Stomach (tissue), 19 donors: ENCODE measurements around the gene HINT1. TPM values are rescaled to one million over a fixed set of nuclear protein-coding genes. Genes with fewer than 3 reads are reported as not detected.

Experiments
- DNase-seq, 2 donors: peaks; one replicate each; pipeline versions ENCODE4 v3.0.0 to v3.0.0-alpha.2; 2013 to 2019
- H3K27ac ChIP-seq, 5 donors: fragments of 200-600 bp in 4 of 5; sonication (generic) in 4 of 5; one replicate each; pipeline ENCODE4 v1.5.1; 2013 to 2019; ENCODE audit warnings: mild to moderate bottlenecking in 1 of 5, moderate library complexity in 1 of 5
- H3K27me3 ChIP-seq, 3 donors: fragments of 200-600 bp; sonication (generic); one replicate each; pipeline ENCODE4 v1.5.1; 2017 to 2019; ENCODE audit warnings: mixed run types in 1 of 3
- H3K36me3 ChIP-seq, 4 donors: fragments of 200-600 bp; sonication (generic); 1 replicate in 3 of 4; 2 replicates in 1 of 4; pipeline ENCODE4 v1.5.1; 2016 to 2019
- H3K4me1 ChIP-seq, 4 donors: fragments of 200-600 bp; sonication (generic); one replicate each; pipeline ENCODE4 v1.5.1; 2016 to 2019
- H3K4me3 ChIP-seq, 4 donors: fragments of 200-600 bp; sonication (generic) in 3 of 4; one replicate each; pipeline ENCODE4 v1.5.1; 2016 to 2019; ENCODE audit warnings: mild to moderate bottlenecking in 1 of 4
- H3K9me3 ChIP-seq, 4 donors: fragments of 200-600 bp; sonication (generic); one replicate each; pipeline ENCODE4 v1.5.1; 2016 to 2019
- EP300 ChIP-seq: sonication (generic); formaldehyde crosslinking; IDR thresholded peaks from one replicate; pipeline ENCODE4 v1.6.1; 2017; ENCODE audit warnings: antibody characterized with exemption
- POLR2A ChIP-seq, 4 donors: fragments of 450-650 bp; IDR thresholded peaks; one replicate each; pipeline ENCODE4 v1.6.1; 2016; ENCODE audit warnings: antibody characterized with exemption in 4 of 4, control low read depth in 2 of 4, mild to moderate bottlenecking in 1 of 4, moderate library complexity in 1 of 4
- POLR2AphosphoS5 ChIP-seq, 3 donors: sonication (generic); formaldehyde crosslinking; IDR thresholded peaks; one replicate each; pipeline ENCODE4 v1.6.1; 2016; ENCODE audit warnings: antibody characterized with exemption in 3 of 3
- WGBS, 5 donors: extraction: QIAGEN DNeasy Blood & Tissue Kit in 3 of 5; methylation state at CpG; one replicate each; pipeline versions ENCODE4 v1.1.5 to v1.1.7; 2013 to 2018; 5-methylcytosine and 5-hydroxymethylcytosine counted together
- intact Hi-C: fragments of 100-400 bp; cut with DNase I; formaldehyde crosslinking; loops from one replicate; pipeline ENCODE4 v1.15.1; 2023; ENCODE audit warnings: low total_unique reads
- long read RNA-seq, 10 donors: transcript quantifications; one replicate each; lab custom pipeline, GENCODE V29; 2026
- polyA plus RNA-seq, 3 donors: library from polyadenylated mRNA; stranded (reverse); fragments of 200-250 nt; gene quantifications; one replicate each; pipeline ENCODE4 v1.2.3, GENCODE V29; 2013
- total RNA-seq, 5 donors: library from RNA; depleted of rRNA; stranded (reverse); fragments of >200 nt; gene quantifications; one replicate each; pipeline versions ENCODE4 v1.1.0 to v1.2.3, GENCODE V29; 2014 to 2016
- TF ChIP-seq, protein P1 (sequence below), 7 experiments: fragments of 450-650 bp in 4 of 7; fragments of 200-600 bp in 3 of 7; sonication (generic) in 3 of 7; IDR thresholded peaks; one replicate each; pipeline ENCODE4 v1.5.1; 2016 to 2019; ENCODE audit warnings: antibody characterized with exemption in 7 of 7, control low read depth in 2 of 7, mild to moderate bottlenecking in 1 of 7
- donor health status: healthy with polysubstance abuse.
- donor health status: Bipolar disorder and iron deficiency.
- donor health status: healthy.

HINT1 gene
- total RNA-seq (100 to 1,000 TPM; 120 to 683 (median 168) TPM), polyA plus RNA-seq (100 to 1,000 TPM; 270 to 325 (median 303) TPM)
- long read RNA-seq, donor 1, transcript HINT1-201 (3 exons, 1,081 nt) = major isoform, 99 of 116 reads
- long read RNA-seq, donor 1, partial matches to known transcripts = 5 of 116 reads
- long read RNA-seq, donor 1, other reads (novel, unspliced or antisense) = 7 of 116 reads
- long read RNA-seq, donor 2, transcript HINT1-209 (3 exons, 656 nt) = minor isoform, 5 of 168 reads
- long read RNA-seq, donor 2, transcript HINT1-201 (3 exons, 1,081 nt) = major isoform, 152 of 168 reads
- long read RNA-seq, donor 2, partial matches to known transcripts = 5 of 168 reads
- long read RNA-seq, donor 2, other reads (novel, unspliced or antisense) = 5 of 168 reads
- long read RNA-seq, donor 3, transcript HINT1-201 (3 exons, 1,081 nt) = major isoform, 137 of 176 reads
- long read RNA-seq, donor 3, partial matches to known transcripts = 23 of 176 reads
- long read RNA-seq, donor 3, other reads (novel, unspliced or antisense) = 14 of 176 reads
- long read RNA-seq, donor 4, transcript HINT1-201 (3 exons, 1,081 nt) = major isoform, 27 of 32 reads
- long read RNA-seq, donor 4, partial matches to known transcripts = 0 of 32 reads
- long read RNA-seq, donor 4, other reads (novel, unspliced or antisense) = 0 of 32 reads
- long read RNA-seq, donor 5, transcript HINT1-201 (3 exons, 1,081 nt) = major isoform, 213 of 262 reads
- long read RNA-seq, donor 5, partial matches to known transcripts = 24 of 262 reads
- long read RNA-seq, donor 5, other reads (novel, unspliced or antisense) = 18 of 262 reads
- long read RNA-seq, donor 6, transcript HINT1-209 (3 exons, 656 nt) = minor isoform, 15 of 435 reads
- long read RNA-seq, donor 6, transcript HINT1-201 (3 exons, 1,081 nt) = major isoform, 352 of 435 reads
- long read RNA-seq, donor 6, partial matches to known transcripts = 52 of 435 reads
- long read RNA-seq, donor 6, other reads (novel, unspliced or antisense) = 11 of 435 reads
- long read RNA-seq, donor 7, transcript HINT1-209 (3 exons, 656 nt) = minor isoform, 9 of 318 reads
- long read RNA-seq, donor 7, transcript HINT1-201 (3 exons, 1,081 nt) = major isoform, 247 of 318 reads
- long read RNA-seq, donor 7, partial matches to known transcripts = 45 of 318 reads
- long read RNA-seq, donor 7, other reads (novel, unspliced or antisense) = 13 of 318 reads
- long read RNA-seq, donor 8, transcript HINT1-204 (2 exons, 681 nt) = minor isoform, 6 of 301 reads
- long read RNA-seq, donor 8, transcript HINT1-201 (3 exons, 1,081 nt) = major isoform, 244 of 301 reads
- long read RNA-seq, donor 8, transcript HINT1-209 (3 exons, 656 nt) = minor isoform, 5 of 301 reads
- long read RNA-seq, donor 8, partial matches to known transcripts = 31 of 301 reads
- long read RNA-seq, donor 8, other reads (novel, unspliced or antisense) = 15 of 301 reads
- long read RNA-seq, donor 9, transcript HINT1-201 (3 exons, 1,081 nt) = major isoform, 253 of 362 reads
- long read RNA-seq, donor 9, partial matches to known transcripts = 71 of 362 reads
- long read RNA-seq, donor 9, other reads (novel, unspliced or antisense) = 31 of 362 reads
- long read RNA-seq, donor 10, transcript HINT1-201 (3 exons, 1,081 nt) = major isoform, 128 of 142 reads
- long read RNA-seq, donor 10, partial matches to known transcripts = 10 of 142 reads
- long read RNA-seq, donor 10, other reads (novel, unspliced or antisense) = 0 of 142 reads

GRCh38 chr5:131165119-131165727 is at the start of gene HINT1:
TSS of gene HINT1 (minus strand) at chr5:131165256. CDS start at chr5:131165205, 51 bp downstream.
- DNase-seq = peak; percentile 96 to 97
- intact Hi-C loops = no loop called here
- TF ChIP-seq, protein P1, sequence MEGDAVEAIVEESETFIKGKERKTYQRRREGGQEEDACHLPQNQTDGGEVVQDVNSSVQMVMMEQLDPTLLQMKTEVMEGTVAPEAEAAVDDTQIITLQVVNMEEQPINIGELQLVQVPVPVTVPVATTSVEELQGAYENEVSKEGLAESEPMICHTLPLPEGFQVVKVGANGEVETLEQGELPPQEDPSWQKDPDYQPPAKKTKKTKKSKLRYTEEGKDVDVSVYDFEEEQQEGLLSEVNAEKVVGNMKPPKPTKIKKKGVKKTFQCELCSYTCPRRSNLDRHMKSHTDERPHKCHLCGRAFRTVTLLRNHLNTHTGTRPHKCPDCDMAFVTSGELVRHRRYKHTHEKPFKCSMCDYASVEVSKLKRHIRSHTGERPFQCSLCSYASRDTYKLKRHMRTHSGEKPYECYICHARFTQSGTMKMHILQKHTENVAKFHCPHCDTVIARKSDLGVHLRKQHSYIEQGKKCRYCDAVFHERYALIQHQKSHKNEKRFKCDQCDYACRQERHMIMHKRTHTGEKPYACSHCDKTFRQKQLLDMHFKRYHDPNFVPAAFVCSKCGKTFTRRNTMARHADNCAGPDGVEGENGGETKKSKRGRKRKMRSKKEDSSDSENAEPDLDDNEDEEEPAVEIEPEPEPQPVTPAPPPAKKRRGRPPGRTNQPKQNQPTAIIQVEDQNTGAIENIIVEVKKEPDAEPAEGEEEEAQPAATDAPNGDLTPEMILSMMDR (IDR thresholded peaks at IDR 0.05) = peak in 1 of 7 experiments; percentile 28
- TF ChIP-seq POLR2AphosphoS5 (IDR thresholded peaks at IDR 0.05) = peak; percentile 80 to 93 (median 92)
- peak in 2 of 4 donors; percentile 8 to 53 for TF ChIP-seq POLR2A (IDR thresholded peaks at IDR 0.05)
- TF ChIP-seq EP300 = no peak
- no peaks in the 10 kb centered on the region for H3K9me3 ChIP-seq
- peak within 1 kb of the TSS; percentile 93 to 98 (median 95) for H3K27ac ChIP-seq
- H3K27me3 ChIP-seq = no peaks in the 10 kb centered on the region
- WGBS, 5 donors = 0 to 2% (median 1%) methylated on average over 10 to 33 of the region's 33 CpGs
- H3K4me1 ChIP-seq = peaks cover 12 to 49% (median 27%) of the 10 kb centered on the region in 4 donors
- H3K4me3 ChIP-seq = peak within 1 kb of the TSS; percentile 73 to 85 (median 78)
- H3K36me3 ChIP-seq = peaks cover 14 to 28% (median 27%) of the 10 kb centered on the region in 4 donors

DNA sequence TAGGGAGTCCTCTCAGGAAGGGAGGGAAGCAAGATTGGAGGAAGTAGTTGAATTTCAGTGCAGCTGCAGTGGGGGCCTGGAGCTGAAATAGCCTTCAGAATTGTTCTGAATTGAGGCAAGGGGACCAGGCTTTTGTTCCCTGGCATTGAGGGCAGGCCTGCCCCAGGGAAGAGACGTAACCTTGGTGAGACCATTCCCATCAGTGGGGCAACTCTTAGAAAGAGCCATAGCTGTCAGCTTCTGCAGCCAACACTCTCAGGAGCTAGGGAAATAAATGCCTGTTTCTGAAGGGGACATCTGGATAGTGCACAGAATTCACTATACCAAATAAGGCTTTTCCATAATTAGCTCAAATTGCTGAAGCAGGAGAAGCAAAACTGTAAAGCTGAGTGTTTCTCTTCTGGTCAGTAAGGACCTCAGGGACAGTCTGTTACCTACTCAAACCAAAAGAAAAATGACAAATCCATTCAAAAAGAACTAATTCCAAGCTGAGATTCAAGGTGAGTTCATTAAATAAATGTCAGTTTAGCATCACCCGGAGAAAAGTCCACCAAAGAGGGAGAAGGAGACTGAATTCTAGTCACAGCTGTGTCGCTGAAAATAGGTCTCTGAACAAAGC is 49.7 kb upstream of the HINT1 start:
- H3K4me1 ChIP-seq = peaks cover 0 to 5% (median 0%) of the 10 kb centered on the region in 4 donors
- H3K9me3 ChIP-seq = no peaks in the 10 kb centered on the region
- intact Hi-C loops = no loop called here
- no peak overlapping the region for H3K4me3 ChIP-seq
- TF ChIP-seq POLR2AphosphoS5 (IDR thresholded peaks at IDR 0.05) = no peak
- no peak for TF ChIP-seq EP300
- TF ChIP-seq, protein P1 (IDR thresholded peaks at IDR 0.05) = no peak
- no peak for TF ChIP-seq POLR2A (IDR thresholded peaks at IDR 0.05)
- no peak overlapping the region for H3K27ac ChIP-seq
- peak in 1 of 2 donors; percentile 29 for DNase-seq
- H3K27me3 ChIP-seq = no peaks in the 10 kb centered on the region
- no peaks in the 10 kb centered on the region for H3K36me3 ChIP-seq
- WGBS, 5 donors = 64 to 83% (median 76%) methylated on average over 3 of the region's 3 CpGs

DNA sequence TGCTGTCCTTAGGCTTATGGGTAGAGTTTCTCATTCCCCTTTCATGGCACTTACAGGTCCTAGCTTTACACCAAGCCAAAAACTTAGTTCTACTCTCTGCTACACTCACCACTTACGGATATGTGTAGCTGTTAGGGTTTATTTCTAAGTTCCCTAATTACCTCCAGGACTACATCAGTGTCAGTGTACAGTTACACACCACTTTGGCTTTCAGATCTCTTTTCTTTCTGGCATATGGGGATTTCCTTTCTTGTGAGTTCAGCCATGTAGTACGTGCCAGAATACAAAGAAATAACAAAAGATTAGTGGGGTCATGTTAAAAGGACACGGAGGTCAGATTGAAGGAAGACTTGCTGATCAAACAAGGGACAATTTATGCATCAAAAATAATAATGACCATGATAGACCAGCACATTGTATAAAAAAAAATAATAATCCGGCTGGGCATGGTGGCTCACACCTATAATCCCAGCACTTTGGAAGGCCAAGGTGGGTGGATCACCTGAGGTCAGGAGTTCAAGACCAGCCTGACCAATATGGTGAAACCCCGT is 47.5 kb upstream of the HINT1 start:
- Histone ChIP-seq H3K36me3 (no peaks in the 10 kb centered on the region), H3K4me1 (peaks cover 0 to 12% (median 0%) of the 10 kb centered on the region in 4 donors), H3K27me3 (no peaks in the 10 kb centered on the region), H3K4me3 (no peak overlapping the region), H3K27ac (no peak overlapping the region), H3K9me3 (no peaks in the 10 kb centered on the region)
- 71 to 79% (median 74%) methylated on average over 5 of the region's 5 CpGs for WGBS, 5 donors
- peak in 1 of 2 donors; percentile 11 for DNase-seq
- TF ChIP-seq POLR2A (IDR thresholded peaks at IDR 0.05) (no peak), EP300 (no peak)
- intact Hi-C loops = no loop called here
